ENCODE results near the gene PDLIM1.

DNA sequence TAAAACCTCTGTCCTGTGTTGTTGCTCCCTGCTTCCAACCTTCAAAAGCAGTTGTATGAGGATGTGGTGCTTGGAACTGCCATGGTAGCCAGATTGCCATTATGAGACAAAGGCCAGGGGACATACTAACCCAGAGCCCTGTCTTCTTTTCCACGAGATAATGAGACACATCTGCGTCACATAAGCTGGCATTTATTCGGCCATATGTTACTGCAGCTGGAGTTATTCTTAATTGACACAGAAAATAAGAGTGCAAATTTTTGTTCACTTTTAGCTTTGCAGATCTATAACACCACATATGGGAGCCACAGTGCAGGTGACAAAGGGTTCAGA lies 15.5 kb upstream of the PDLIM1 start:
- TF ChIP-seq, protein P1, sequence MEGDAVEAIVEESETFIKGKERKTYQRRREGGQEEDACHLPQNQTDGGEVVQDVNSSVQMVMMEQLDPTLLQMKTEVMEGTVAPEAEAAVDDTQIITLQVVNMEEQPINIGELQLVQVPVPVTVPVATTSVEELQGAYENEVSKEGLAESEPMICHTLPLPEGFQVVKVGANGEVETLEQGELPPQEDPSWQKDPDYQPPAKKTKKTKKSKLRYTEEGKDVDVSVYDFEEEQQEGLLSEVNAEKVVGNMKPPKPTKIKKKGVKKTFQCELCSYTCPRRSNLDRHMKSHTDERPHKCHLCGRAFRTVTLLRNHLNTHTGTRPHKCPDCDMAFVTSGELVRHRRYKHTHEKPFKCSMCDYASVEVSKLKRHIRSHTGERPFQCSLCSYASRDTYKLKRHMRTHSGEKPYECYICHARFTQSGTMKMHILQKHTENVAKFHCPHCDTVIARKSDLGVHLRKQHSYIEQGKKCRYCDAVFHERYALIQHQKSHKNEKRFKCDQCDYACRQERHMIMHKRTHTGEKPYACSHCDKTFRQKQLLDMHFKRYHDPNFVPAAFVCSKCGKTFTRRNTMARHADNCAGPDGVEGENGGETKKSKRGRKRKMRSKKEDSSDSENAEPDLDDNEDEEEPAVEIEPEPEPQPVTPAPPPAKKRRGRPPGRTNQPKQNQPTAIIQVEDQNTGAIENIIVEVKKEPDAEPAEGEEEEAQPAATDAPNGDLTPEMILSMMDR (IDR thresholded peaks at IDR 0.05; ENCODE audit: low read depth, low read length) = no peak
- TF ChIP-seq, protein P2, sequence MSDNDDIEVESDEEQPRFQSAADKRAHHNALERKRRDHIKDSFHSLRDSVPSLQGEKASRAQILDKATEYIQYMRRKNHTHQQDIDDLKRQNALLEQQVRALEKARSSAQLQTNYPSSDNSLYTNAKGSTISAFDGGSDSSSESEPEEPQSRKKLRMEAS (IDR thresholded peaks at IDR 0.05; ENCODE audit: low read depth, low read length) = no peak
- TF ChIP-seq POLR2A (IDR thresholded peaks at IDR 0.05; ENCODE audit: extremely low read depth, insufficient read length) = no peak
- no peak for TF ChIP-seq MYC (IDR thresholded peaks at IDR 0.05; ENCODE audit: low read depth, low read length)
